Activated T-cell treated with anti-CD3 and anti-CD28 coated beads for 1 hour (primary cell): ENCODE data around the gene CSPG4.
"Not testable (repeated sequence)": the region's sequence is repeated elsewhere in the genome, so short reads cannot be mapped to it uniquely, and the experiment has no call there.

Source experiments
- DNase-seq: peaks from one replicate; pipeline ENCODE4 v3.0.0-alpha.2; 2020; ENCODE audit warnings: low read depth

Gene CSPG4, protein sequence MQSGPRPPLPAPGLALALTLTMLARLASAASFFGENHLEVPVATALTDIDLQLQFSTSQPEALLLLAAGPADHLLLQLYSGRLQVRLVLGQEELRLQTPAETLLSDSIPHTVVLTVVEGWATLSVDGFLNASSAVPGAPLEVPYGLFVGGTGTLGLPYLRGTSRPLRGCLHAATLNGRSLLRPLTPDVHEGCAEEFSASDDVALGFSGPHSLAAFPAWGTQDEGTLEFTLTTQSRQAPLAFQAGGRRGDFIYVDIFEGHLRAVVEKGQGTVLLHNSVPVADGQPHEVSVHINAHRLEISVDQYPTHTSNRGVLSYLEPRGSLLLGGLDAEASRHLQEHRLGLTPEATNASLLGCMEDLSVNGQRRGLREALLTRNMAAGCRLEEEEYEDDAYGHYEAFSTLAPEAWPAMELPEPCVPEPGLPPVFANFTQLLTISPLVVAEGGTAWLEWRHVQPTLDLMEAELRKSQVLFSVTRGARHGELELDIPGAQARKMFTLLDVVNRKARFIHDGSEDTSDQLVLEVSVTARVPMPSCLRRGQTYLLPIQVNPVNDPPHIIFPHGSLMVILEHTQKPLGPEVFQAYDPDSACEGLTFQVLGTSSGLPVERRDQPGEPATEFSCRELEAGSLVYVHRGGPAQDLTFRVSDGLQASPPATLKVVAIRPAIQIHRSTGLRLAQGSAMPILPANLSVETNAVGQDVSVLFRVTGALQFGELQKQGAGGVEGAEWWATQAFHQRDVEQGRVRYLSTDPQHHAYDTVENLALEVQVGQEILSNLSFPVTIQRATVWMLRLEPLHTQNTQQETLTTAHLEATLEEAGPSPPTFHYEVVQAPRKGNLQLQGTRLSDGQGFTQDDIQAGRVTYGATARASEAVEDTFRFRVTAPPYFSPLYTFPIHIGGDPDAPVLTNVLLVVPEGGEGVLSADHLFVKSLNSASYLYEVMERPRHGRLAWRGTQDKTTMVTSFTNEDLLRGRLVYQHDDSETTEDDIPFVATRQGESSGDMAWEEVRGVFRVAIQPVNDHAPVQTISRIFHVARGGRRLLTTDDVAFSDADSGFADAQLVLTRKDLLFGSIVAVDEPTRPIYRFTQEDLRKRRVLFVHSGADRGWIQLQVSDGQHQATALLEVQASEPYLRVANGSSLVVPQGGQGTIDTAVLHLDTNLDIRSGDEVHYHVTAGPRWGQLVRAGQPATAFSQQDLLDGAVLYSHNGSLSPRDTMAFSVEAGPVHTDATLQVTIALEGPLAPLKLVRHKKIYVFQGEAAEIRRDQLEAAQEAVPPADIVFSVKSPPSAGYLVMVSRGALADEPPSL (N-terminal part only)

GRCh38 chr15:75712668-75713337, at the start of gene CSPG4:
TSS of gene CSPG4 (minus strand) at chr15:75712848. CDS start at chr15:75712755, 93 bp downstream.
- DNase-seq = no peak

DNA sequence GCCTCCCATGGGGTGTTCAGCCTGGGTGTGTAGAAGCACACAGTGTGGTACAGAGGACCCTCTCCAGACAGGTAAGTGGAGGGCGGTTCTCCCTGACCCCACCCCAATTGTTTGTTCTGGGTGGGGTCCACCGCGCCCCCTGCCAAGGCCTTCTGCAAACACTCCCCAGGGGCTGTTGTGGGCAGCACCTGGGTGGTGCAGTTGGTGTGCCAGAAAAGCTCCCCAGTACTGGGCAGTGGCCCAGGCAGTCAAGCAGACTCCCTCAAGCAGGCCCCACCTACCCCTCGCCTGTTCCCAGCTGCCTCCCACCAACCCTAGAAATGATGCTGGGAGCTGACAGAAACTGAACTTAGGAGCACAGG, 49.7 kb upstream of the CSPG4 start:
- not testable (repeated sequence) for DNase-seq

DNA sequence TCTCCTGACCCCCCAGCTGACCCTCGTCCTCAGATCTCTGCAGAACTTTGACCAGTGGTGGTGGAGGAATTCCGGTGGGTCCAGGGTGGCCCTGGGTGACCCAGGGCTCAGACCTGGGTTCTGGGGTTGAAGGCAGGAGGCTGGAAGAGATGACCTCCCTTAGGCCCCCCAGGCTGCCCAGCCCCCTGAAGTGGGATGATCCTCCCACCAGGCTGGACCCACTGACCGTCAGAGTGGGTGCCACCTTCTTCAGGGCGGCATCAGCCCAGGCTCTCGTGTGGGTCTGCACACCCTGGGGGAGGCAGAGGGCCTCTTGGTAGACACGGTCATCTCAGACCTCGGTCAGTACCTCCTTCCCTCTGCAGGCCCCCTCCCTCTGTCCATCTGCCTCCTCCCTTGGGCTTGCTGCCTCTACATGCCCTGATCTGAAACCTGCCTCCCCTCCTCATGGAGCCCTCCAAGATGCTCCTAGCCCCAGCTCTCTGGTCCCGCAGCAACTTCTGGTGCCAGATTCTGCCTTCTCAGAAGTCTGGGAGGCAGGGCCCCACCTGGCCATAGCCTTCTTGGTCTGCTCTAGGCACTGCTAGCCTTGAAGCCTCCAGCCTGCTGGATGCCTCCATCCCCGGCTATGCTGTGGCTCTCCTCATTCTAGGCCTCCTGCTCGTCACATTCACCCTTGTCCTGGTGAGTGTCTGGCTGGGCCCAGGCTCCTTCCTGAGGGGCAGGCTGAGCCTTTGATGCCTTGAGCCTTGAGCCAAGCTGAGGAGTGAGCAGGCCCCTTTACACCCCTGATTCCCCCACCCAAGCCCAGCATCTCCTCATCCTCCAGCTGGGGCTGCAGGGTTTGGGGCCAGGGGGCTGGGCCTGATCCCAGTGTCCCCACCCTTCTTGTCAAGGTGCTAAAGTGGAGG, 49.1 kb upstream of the CSPG4 start:
- no peak for DNase-seq

GRCh38 chr15:75760704-75761435, 48.2 kb upstream of the CSPG4 start:
- DNase-seq = no peak

DNA sequence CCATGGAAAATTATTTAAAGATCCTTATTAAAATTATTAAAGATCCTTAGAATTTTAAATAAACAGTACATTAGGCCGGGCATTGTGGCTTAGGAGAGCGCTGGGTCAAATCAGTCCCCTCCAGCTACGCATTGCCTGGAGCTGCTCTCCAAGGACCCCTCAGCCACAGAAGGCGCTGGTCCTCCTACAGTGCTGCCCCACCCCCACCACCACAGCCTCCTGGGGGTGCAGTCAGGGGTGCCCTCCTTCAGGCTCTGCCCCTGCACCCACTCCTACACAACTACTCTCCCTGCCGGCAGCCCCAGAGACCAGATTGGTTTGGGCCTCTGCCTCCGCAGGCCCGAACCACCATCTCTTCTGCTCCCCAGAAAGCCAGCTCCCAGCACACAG, 47.5 kb upstream of the CSPG4 start:
- DNase-seq = not testable (repeated sequence)

DNA sequence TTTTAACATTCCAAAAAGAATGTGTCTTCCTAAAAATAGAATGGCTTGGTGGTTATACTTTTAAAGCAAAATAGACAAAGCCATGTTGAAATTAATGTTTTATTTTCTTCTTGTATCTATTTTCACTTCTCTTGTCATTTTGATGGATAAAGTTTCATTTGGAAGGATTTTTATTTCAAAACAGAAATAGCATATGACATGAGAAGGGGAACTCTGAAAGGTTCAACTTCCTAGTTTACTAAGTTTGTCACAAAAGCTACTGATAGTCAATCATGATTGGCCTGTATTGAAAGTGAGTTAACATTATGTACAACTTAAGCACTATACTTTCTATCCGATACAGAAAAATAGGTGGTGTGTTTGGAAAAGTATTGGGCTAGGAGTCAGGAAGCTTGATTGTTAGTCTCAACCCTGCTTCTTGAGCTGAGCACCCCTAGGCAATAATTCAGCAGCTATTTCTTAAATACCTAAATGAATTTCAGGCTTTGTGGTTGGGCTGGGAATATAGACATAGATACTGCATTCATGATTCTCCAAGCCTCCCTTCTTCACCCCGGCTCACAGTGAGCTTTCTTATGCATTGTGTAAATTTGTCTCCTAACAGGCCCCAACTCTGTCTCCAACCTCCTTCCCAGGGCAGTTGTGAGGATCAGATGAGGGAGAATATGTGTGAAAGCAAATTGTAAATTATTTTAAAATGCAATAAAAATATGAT, 46.9 kb upstream of the CSPG4 start:
- no peak for DNase-seq

DNA sequence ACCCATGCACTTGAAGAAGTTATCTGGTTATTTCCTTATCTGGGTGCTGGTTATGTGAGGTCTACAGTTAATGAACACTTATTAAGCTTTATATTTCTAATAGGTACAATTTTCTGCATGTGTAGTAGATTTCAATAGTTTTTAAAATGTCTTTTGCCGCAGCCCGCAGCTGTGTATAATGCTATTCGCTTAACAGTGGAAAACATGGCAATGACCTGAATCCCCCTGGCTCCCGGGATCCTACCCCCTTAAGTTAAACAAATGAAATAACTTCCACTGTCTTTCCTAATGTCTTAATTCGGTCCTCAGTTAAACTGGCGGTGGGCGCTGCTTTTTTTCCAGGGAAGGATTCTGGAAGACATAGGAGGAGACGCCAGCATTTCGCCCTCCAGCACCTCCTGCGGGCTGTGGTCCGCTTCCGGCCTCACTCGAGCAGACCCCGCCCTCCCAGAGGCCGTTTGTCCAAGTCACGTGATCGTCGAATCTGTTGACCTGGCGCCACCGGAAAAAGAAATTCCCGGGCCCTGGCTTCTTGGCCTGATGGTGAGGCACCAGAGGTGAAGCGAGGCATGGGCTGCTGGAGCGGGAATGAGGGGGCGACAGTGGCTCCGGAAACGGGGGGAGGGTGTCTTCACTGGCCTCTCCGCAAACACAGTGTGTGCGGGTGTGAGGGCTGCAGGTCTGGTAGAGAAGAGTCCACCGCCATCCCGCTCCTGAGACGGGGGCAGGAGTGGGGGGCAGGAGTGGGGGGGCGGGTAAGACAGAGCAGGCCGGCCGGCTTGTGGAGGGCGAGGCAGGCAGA, 45.6 kb upstream of the CSPG4 start:
- DNase-seq = peak; percentile 42

- not testable (repeated sequence) for DNase-seq
Measured at GRCh38 chr15:75754871-75755270, 42.2 kb upstream of the CSPG4 start.

DNA sequence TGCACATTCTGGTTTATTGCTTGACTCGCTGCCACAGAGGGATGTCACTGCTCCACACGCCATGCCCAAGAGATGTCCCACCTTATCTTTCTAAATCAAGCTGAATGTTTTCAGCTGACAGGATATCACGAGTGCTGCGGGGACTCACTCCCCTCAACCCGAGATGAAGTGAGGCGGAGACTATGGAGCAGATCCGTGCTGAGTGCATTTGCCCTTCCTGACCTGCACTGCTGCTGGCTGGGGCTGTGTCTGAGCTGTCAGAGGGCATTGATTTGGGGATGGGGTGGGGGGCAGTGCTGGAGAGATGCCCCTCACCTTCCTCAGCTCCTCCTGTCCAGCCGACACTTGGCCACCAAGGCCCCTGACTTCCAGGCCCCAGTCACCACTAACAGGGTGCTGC, 40.5 kb upstream of the CSPG4 start:
- DNase-seq = no peak

GRCh38 chr15:75751891-75752290, 39.2 kb upstream of the CSPG4 start:
- DNase-seq = no peak

- DNase-seq = no peak
Measured at GRCh38 chr15:75751116-75751875, 38.6 kb upstream of the CSPG4 start.

GRCh38 chr15:75750261-75751050, 37.8 kb upstream of the CSPG4 start:
- DNase-seq = no peak

DNA sequence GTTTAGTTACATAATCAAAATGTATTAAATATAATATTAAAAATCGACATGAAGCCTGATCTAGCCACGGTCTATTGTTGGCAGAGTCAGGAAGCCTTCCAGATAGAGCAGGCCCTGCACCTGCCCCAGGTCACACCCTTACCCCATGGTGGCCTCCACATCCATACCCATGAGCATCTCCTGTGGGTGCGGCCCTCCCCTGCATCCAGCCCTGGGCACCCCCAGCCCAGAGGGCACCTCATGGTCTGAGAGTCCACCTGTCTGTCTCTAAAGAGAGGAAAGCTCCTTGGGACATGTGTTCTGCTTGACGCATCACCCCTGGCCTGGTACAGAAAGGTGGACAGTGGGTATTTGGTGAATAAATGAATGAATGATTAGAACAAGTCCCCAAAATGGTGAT, 37.2 kb upstream of the CSPG4 start:
- no peak for DNase-seq

DNA sequence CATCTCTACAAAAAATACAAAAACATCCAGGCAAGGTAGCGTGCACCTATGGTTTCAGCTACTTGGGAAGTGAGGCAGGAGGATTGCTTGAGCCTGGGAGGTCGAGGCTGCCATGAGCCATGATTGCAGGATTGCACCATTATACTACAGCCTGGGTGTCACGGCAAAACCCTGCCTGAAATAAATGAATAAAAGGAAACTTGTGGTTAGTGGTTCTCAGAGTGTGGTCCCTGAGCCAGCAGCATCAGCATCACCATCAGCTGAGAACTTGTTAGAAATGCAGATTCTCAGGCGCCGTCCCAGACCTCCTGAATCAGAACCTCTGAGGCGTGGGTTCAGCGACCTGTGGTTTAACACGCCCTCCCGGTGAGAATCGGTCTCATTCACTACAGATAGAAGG, 36.2 kb upstream of the CSPG4 start:
- DNase-seq = not testable (repeated sequence)

DNA sequence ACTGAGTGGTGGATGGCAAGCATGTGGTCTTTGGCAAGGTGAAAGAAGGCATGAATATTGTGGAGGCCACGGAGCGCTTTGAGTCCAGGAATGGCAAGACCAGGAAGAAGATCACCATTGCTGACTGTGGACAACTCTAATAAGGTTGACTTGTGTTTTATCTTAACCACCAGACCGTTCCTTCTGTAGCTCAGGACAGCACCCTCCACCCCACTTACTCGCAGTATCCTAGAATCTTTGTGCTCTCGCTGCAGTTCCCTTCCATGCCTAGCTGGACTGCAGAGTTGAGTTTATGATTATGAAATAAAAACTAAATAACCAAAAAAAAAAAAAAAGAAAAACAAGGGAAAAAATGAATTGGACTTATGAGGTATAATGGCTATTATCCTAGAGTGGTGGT, 34.5 kb upstream of the CSPG4 start:
- not testable (repeated sequence) for DNase-seq

DNA sequence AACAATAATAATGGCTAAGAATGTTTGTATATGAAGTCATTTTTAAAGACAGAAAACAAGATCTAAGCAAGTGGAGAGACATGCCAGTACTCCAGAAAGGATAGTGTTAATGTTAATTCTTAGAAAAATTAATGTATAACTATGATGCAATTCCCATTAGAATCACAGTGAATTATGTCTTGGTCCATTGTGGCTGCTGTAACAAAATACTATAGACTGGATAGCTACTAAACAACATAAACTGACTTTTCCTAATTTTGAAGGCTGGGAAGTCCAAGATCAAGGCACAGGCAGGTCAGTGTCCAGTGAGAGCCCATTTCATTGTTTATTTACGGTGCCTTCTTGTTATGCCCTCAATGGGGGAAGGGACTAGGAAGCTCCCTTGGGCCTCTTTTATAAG, 32.7 kb upstream of the CSPG4 start:
- DNase-seq = no peak

GRCh38 chr15:75742346-75742745, 29.7 kb upstream of the CSPG4 start:
- not testable (repeated sequence) for DNase-seq
